K562 (cell line): ENCODE measurements around the gene MXI1. TPM values are rescaled to one million over a fixed set of nuclear protein-coding genes. Genes with fewer than 3 reads are reported as not detected.

Experiments used
- CBFA2T2 ChIP-seq: fragments of 450-650 bp; conservative IDR thresholded peaks from 2 replicates; pipeline ENCODE4 v1.6.1; 2017; ENCODE audit warnings: mild to moderate bottlenecking
- CUX1 ChIP-seq: fragments of 200-800 bp; sonication (Bioruptor generic); IDR thresholded peaks from 2 replicates; pipeline ENCODE4 v1.6.1; 2016; ENCODE audit warnings: missing genetic modification characterization, missing compliant biosample characterization
- ERF ChIP-seq: fragments of 450-650 bp; formaldehyde crosslinking; IDR thresholded peaks from 2 replicates; pipeline ENCODE4 v1.4.0; 2020; ENCODE audit warnings: mild to moderate bottlenecking, mixed read lengths
- FOXJ3 ChIP-seq: sonication (generic); formaldehyde crosslinking; IDR thresholded peaks from 2 replicates; pipeline ENCODE4 v1.4.0; 2020; ENCODE audit warnings: mild to moderate bottlenecking, missing genetic modification reagents
- FOXP1 ChIP-seq: sonication (generic); formaldehyde crosslinking; IDR thresholded peaks from 2 replicates; pipeline ENCODE4 v1.8.0; 2022; ENCODE audit warnings: mild to moderate bottlenecking, missing genetic modification reagents
- GABPA ChIP-seq: fragments of 200-800 bp; sonication (Bioruptor generic); conservative IDR thresholded peaks from 2 replicates; pipeline ENCODE4 v1.6.1; 2016; ENCODE audit warnings: low read depth, missing genetic modification characterization, missing compliant biosample characterization
- KAT7 ChIP-seq: sonication (generic); formaldehyde crosslinking; IDR thresholded peaks from 2 replicates; pipeline ENCODE4 v1.8.0; 2022; ENCODE audit warnings: missing genetic modification reagents, mild to moderate bottlenecking, borderline replicate concordance
- LEF1 ChIP-seq: fragments of 450-650 bp; IDR thresholded peaks from 2 replicates; pipeline ENCODE4 v1.6.1; 2016; ENCODE audit warnings: mild to moderate bottlenecking
- NBN ChIP-seq: fragments of 450-650 bp; IDR thresholded peaks from 2 replicates; pipeline ENCODE4 v1.6.1; 2016; ENCODE audit warnings: low read depth, mild to moderate bottlenecking
- NONO ChIP-seq, 2 experiments: fragments of 200-400 bp in 1 of 2; fragments of 450-650 bp in 1 of 2; formaldehyde crosslinking in 1 of 2; IDR thresholded peaks; 2 replicates each; pipeline ENCODE4 v1.6.1; 2017; ENCODE audit warnings: low read depth in 2 of 2, mild to moderate bottlenecking in 2 of 2, moderate library complexity in 2 of 2, low read length in 1 of 2
- NR0B1 ChIP-seq: fragments of 450-650 bp; IDR thresholded peaks from one replicate; pipeline ENCODE4 v1.6.1; 2018; ENCODE audit warnings: mild to moderate bottlenecking, moderate library complexity; ENCODE audit not compliant: partially characterized antibody
- POLR2G ChIP-seq: fragments of 200-400 bp; formaldehyde crosslinking; IDR thresholded peaks from 2 replicates; pipeline ENCODE4 v1.6.1; 2017; ENCODE audit warnings: low read depth, mild to moderate bottlenecking, antibody characterized with exemption, low read length, moderate library complexity
- RCOR1 ChIP-seq, 2 experiments: IDR thresholded peaks; 2 replicates each; pipeline ENCODE4 v1.6.1; 2012; ENCODE audit warnings: low read depth in 2 of 2, low read length in 2 of 2, borderline replicate concordance in 1 of 2, improper control_type of control experiment in 1 of 2
- SOX6 ChIP-seq: fragments of 450-650 bp; IDR thresholded peaks from 2 replicates; pipeline ENCODE4 v1.6.1; 2014; ENCODE audit warnings: mild to moderate bottlenecking
- ZBTB34 ChIP-seq: fragments of 250-450 bp; sonication (Bioruptor Pico); IDR thresholded peaks from 2 replicates; pipeline ENCODE4 v1.8.0; 2021; ENCODE audit warnings: mild to moderate bottlenecking, moderate library complexity
- ZNF224 ChIP-seq: sonication (generic); formaldehyde crosslinking; IDR thresholded peaks from 2 replicates; pipeline ENCODE4 v1.8.0; 2022; ENCODE audit warnings: mild to moderate bottlenecking, missing genetic modification reagents
- ZNF707 ChIP-seq: fragments of 250-450 bp; sonication (Bioruptor Pico); conservative IDR thresholded peaks from 2 replicates; pipeline ENCODE4 v1.8.0; 2022; ENCODE audit warnings: inconsistent platforms, mild to moderate bottlenecking, moderate library complexity
- ZNF780A ChIP-seq: fragments of 250-450 bp; sonication (Bioruptor Pico); IDR thresholded peaks from 2 replicates; pipeline ENCODE4 v1.5.0; 2021; ENCODE audit warnings: mild to moderate bottlenecking
- ZZZ3 ChIP-seq: fragments of 450-650 bp; IDR thresholded peaks from 2 replicates; pipeline ENCODE4 v1.6.1; 2016; ENCODE audit warnings: antibody characterized with exemption, mild to moderate bottlenecking, moderate library complexity
- polyA plus RNA-seq, 8 experiments: library from polyadenylated mRNA; depleted of rRNA in 4 of 8; stranded (reverse) in 5 of 8; unstranded in 3 of 8; fragments of >200 nt; fragmentation: Nextera tagmentation in 2 of 8; fragmentation: Illumina TruSeq in 1 of 8; extraction: Ambion mirVana in 2 of 8; extraction: Trizol in 1 of 8; gene quantifications; 2 replicates each; pipeline versions ENCODE4 v1.2.1 to v1.2.3, GENCODE V29; 2011 to 2014; ENCODE audit warnings: inconsistent platforms in 1 of 8, missing spikeins in 1 of 8
- total RNA-seq, 7 experiments: library from RNA; depleted of rRNA in 6 of 7; stranded (reverse); fragments of >200 nt in 6 of 7; fragmentation: Illumina TruSeq in 2 of 7; extraction: Trizol in 2 of 7; gene quantifications; 2 replicates each; pipeline versions ENCODE4 v1.2.1 to v1.2.3, GENCODE V29; 2011 to 2021; ENCODE audit warnings: low replicate concordance in 1 of 7

The MXI1 gene
- total and polyA plus RNA-seq, 9 of the 15 experiments (the other 6 are each of a cell fraction or from before 2014, with no cell fraction given), result 9.1 to 23.7 (median 14.8) TPM

GRCh38 chr10:110225756-110226542 lies 18.5 kb downstream of the MXI1 start (continued):
- TF ChIP-seq CUX1 (CRISPR knock-in tag) (0 out of 2 replicates have a peak, but pooled peaks have one; percentile 39), ERF (CRISPR knock-in tag) (no peak), NR0B1 (no peak), KAT7 (CRISPR knock-in tag) (no peak), GABPA (peak; percentile 71), ZNF780A (CRISPR knock-in tag) (no peak), ZNF224 (CRISPR knock-in tag) (no peak), SOX6 (no peak), LEF1 (no peak), ZBTB34 (CRISPR knock-in tag) (no peak), POLR2G (peak; percentile 84), CBFA2T2 (no peak), RCOR1 (IDR thresholded peaks at IDR 0.05; ENCODE audit: borderline replicate concordance in 1 of 2, low read depth in 2 of 2, low read length in 2 of 2) (no peak), FOXP1 (CRISPR knock-in tag) (no peak), NBN (no peak), NONO (IDR thresholded peaks at IDR 0.05; ENCODE audit: low read depth in 2 of 2, low read length in 1 of 2) (peak in 1 of 2 experiments; percentile 82; a peak in 2 of 4 replicates), ZNF707 (no peak), ZZZ3 (no peak), FOXJ3 (CRISPR knock-in tag) (no peak)
